GM18499 (cell line): ENCODE results near the gene LDLRAD3.

Experiments used
- ATAC-seq: cut with Tn5 transposase; IDR thresholded peaks from one replicate; pipeline ENCODE4 v1.9.1; 2021; ENCODE audit warnings: moderate number of reproducible peaks; ENCODE audit not compliant: insufficient read depth, unreplicated experiment

LDLRAD3 gene

DNA sequence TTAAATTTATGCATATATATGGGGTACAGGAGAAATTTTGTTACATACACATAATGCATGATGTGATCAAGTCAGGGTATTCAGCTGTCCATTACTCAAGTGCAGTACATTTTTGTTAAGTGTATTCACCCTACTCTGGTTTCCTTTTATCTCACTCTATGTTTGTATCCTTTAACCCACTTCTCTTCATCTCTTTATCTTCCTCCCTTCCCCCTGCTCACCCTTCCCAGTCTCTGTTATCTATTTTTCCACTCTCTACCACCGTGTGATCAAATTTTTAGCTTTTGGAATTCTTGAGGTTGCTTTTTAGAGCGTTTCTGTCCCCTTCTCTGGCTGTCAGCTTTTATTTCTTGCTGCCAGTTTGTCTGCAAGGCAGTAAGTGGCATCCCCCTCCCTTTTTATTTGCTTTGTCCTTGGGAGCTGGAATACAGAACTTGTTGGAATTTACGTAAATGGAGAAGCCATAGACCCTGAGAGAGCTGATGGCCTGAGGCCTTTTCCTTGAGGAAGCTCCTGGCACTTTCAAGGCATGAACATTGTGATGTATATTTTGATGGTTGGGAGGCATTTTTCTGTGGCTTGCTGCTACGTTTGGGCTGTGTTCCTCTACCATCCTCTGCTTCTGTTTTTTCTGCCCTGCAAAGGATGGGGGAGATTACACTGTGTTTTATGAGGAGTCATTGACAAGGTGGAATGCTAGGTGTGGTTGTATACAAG lies 148.6 kb downstream of the LDLRAD3 start:
- ATAC-seq: no peak

DNA sequence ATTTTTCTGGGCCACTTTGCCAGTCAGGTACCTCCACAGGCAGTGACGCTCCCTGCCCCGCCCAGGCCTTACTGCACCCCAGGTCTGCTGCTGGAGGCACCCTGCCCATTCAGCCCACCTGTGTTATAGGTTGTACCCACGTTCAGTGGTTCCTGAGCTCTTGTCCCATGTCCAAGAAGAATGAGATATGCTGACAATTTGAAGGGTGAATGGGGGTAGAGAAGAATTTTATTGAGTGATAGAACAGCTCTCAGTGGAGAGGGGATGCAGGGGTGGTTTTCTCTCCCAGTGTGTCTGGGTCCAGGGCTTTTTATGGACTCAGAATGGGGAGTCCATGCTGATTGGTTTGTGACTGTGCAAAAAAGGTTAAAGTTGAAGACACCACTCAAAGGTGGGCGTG lies 149.7 kb downstream of the LDLRAD3 start:
- no peak for ATAC-seq

DNA sequence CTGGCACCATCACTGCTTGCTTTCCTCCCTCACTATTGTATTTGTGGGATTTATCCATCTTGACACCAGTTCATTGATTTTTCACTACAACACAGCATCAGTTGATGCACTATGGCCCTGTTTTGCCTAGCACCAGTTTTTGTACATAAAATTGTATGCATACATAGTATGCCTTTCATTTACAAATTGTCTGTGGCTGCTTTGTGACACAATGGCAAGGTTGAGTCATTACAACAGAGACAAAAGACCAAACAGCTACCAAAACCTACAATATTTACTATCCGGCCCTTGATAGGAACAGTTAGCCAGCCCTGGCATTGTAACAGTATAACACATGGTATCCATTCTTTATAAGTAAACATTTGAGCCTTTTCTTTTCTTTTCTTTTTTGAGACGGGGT lies 150.3 kb downstream of the LDLRAD3 start:
- no peak for ATAC-seq

DNA sequence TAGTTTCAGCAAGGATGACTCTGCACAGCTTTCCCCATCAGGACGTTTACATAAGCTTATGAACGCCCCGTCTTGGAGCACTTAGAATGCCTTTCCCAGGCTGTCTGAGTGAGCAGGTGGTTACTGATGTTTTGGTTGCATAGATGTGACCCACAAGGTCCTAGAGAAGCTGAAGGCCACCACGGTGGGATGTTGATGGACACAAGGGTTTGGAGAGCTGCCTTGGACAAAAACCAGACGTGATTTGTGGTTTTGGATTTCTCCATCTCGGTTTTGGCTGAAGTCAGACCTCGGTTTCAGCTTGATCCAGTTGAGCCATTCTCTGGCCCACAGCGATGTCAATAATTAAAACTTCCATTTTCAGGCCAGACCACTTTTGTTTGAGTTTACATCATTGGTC lies 151.9 kb downstream of the LDLRAD3 start:
- no peak for ATAC-seq

DNA sequence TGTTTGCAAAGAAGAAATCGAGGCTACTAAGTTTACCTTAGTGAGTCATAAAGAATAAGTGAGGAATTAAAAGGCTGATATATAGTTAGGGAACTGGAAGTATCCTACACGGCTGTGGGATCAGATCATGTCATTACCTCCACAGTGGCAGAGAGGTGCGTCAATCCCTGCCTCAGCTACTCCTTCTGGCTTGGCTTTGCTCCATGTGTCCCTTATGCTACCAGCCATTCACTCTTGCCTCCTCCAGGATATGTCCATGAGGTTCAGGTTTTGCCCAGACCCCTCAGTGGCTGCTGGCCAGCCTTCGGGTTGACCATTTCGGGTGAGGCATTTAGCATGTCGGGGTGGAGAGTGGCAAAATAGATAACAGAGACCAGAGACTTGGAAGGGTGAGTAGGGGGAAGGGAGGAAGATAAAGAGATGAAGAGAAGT lies 153.4 kb downstream of the LDLRAD3 start:
- ATAC-seq: no peak

DNA sequence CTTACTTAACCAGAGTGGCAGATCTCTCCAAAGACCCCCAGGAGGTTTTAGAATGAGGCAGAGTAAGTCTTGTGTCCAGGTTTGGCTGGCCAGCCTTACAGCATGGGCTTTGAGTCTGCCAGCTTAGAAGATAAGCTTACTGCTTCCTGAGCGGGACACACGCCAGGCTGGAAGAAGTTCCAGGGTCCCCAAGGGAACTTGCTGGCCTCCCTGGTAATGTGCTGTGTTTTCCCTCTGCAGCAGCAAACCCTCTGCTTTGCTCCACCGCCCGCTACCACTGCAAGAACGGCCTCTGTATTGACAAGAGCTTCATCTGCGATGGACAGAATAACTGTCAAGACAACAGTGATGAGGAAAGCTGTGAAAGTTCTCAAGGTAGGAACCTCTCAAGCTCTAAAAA lies 154.2 kb downstream of the LDLRAD3 start:
- no peak for ATAC-seq

DNA sequence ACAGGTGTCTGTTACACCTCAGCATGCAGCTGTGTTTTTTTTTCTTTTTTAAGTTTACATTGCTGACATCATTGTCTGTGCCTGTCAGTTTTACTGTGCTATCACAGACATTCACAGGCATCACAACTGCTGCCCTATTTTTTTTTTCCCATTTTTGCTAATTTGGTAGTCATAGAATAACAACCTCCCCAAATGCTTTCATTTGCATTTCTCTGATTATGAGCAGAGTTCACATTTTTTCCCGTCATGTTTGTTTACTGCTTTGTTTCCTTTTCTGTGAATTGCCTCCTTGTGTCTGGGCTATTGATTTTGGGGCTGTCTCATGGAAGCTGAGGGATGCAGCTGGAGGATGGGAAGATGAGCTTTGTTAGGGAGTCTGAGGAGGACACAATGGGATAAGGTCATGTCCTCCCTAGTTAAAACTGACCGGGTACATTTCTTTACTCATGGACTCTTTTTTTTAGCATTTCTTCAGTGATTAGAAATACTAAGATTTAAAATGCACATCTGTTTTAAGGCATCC lies 155.1 kb downstream of the LDLRAD3 start:
- no peak for ATAC-seq

DNA sequence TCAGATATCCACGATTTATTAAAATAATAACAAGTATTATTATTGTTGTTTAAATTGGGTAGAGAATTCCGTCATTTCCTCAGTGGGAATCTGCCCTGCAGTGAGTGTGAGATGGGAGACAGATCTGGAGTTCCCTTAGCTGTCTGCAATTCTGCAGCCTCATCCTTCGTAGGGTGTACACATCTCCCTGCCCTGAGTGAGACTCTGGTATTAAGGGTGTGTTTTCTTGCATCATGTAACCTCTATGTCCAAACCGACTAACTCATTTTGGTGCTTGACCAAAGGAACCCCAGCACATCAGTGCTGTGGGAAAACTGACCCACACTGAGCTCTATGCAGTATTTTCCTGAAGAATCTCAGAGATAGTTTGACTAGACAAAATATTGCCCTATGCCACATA lies 157.6 kb downstream of the LDLRAD3 start:
- no peak for ATAC-seq

DNA sequence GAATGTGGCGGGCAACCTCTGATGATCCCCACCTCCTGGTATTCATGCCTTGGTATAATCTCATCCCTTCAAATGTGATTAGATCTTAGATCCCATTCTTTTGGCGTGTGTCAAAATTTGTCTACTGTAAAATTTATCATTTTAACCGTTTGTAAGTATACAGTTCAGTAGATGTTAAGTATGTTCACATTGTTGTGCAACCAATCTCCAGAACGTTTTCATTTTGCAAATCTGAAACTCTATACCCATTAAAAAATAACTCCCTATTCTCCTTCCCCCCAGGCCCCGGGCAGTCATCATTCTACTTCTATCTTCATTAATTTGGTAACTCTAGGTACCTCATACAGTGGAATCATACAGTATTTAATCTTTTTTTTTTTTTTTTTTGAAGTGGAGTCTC lies 159.0 kb downstream of the LDLRAD3 start:
- no peak for ATAC-seq

DNA sequence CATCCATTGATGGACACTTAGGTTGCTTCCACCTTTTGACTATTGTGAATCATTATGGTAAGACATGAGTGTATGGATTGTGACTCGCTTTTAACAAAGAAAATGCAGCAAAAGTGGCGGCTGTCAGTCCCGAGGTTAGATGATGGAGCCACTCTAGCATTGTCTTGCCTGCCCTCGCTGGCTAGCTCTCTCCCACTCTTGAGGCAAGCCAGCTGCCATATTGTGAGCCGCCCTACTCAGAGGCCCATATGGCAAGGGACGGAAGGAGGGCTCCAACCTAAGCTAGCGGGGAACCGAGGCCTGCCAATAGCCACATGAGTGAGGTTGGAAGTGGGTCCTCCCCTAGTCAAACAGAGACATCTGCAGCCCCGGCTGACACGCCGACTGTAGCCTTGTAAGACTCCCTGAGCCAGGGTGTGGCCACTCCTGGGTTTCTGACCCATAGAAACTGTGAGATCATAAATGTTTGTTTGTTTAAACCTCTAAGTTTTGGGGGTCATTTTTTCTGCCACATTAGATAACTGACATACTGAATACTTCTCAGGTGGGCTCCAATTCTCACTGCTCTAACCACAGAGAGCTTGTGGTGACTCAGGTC lies 160.2 kb downstream of the LDLRAD3 start:
- ATAC-seq: no peak

DNA sequence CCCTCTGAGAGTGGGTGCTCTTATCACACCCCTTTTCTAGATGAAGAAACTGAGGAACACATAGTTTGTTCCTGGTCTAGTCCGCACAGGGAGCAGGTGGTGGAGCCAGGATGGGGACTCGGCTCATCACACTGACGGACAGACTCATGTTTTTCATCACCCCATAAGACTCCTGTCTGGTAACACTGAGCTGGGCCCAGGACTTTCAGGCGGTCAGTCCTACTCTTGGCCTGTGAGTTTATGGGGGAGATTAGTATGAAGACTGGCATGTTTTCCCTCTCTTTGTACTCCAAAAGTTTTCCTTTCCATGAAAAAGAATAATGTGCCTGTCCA lies 160.8 kb downstream of the LDLRAD3 start:
- ATAC-seq: no peak

DNA sequence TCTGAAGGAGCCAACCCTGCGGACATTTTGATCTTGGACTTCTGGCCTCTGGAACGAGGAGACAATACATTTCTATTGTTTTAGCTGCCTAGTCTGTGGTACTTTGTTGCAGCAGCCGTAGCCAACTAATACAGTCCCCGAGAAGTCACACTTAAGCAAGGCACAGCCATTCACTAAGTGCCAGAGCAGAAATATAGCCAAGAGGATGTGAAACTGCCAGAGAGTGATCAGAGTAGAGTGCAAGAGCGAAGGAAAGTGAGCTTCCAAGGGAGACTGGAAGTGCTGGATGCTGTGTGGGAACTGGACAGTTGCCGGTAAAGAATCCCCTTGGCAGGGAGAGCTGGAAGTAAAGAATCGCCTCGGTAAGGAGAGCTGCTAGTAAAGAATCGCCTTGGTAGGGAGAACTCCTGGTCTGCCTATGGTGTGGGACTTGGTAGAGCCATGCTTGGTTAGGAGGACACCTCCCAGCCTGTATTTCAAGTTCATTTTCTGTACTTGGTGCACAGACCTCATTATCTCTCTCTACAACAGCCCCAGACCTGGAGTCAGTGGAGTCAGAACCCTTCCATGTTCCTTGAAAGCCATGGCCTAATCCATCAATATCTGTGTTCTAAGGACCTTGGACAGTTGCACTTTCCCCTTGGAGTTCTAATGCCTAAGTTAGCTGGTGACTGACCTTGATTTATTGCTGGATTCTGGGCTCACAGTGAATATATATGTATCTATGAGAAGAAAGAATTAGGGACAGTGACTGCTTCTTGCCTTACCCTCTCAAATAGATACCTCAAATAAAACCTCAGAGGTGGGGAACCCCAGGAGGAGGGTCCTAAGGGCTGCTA lies 162.1 kb downstream of the LDLRAD3 start:
- ATAC-seq: no peak

DNA sequence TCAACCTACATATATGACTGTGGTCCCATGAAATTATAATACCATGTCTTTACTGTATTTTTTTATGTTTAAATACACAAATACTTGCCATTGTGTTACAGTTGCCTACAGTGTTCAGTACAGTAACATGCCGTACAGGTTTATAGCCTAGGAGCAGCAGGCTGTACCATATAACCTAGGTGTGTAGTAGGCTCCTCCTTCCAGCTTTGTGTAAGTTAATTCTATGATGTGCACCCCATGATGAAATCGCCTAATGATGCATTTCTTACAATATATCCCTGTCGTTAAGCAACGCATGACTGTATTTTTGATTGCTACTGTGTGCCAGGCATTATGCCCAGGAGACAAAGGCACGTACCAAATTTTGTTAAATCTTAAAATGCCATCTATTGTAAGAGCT lies 163.7 kb downstream of the LDLRAD3 start:
- no peak for ATAC-seq

DNA sequence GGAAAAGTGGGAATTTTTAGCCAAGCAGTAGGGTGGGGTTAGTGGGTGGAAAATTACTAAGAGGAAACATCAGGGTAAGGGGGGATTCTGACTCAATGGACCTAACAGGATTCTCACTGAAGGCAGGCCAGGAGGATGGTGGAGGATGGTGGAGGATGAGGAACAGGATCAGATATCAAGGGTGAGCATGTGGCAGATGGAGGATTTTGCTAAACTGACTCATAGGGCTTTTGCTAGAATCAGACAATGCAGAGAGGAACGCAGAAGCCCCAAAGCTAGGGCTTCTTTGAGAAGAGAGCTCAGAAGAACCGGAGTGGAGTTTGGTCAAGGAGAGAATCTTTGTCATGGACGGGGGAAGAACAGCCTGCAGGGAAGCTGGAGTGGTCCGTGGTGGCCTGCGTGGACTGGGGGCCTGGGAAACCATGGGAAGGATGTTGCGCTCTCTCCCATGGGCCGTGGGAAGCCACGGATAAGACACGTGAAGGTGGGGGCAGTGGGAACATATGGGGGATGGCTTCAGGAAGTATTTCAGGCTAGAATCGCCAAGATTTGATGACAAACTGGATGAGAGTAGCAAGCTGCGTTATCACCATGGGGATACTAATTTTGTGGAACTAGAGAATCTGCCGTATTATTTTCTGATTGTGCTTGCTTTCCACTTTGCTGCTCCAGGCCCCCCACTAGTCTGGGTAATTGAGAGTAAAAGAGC lies 165.2 kb downstream of the LDLRAD3 start:
- no peak for ATAC-seq

DNA sequence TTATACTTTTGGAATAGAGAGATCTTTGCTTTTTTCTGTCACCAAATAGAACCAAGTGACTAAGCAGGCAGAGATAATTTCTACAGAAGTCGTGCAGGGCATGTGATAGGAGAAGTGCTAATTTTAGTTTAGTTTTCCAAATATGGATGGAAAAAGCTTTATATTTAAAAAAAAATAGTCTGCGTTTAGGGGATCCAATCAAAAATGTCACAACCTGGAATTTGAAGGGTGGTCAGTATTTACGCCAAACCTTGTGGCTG lies 165.7 kb downstream of the LDLRAD3 start:
- no peak for ATAC-seq

DNA sequence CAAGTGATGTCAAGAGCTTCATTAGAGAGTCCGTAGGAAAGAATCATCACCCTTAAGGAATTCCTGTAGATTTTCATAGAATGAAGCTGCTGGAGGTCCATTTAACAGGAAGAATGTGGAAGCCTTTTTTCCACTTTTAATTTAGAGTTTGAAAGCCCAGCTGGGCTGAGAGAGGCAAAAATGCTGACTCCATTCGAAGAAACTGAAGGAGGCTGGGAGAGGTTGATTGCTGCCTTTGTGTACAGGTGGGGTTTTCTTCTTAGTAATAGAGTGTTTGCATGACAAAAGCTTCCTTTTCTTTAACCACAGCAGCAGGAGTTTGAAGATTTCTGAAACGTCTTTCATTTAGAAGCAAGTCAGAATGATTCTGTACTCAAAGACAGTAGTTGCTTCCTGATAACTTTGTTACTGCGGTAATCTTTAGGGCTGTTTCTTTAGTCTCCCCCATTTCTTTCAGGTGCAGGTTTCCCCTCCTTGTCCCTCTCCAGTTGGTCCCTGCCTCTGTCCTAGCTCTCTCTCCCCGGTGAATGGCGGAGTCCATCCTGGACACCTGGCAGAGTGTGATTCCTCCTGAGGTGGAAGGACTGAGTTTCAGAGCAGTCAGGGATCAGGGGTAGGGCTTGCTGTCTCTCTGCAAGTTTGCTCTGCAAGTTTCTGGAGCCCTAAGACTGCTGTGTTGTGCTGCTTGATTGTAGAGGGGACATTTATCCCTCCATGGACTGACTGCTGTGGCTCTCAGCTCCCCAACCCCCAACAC lies 166.2 kb downstream of the LDLRAD3 start:
- ATAC-seq: no peak

DNA sequence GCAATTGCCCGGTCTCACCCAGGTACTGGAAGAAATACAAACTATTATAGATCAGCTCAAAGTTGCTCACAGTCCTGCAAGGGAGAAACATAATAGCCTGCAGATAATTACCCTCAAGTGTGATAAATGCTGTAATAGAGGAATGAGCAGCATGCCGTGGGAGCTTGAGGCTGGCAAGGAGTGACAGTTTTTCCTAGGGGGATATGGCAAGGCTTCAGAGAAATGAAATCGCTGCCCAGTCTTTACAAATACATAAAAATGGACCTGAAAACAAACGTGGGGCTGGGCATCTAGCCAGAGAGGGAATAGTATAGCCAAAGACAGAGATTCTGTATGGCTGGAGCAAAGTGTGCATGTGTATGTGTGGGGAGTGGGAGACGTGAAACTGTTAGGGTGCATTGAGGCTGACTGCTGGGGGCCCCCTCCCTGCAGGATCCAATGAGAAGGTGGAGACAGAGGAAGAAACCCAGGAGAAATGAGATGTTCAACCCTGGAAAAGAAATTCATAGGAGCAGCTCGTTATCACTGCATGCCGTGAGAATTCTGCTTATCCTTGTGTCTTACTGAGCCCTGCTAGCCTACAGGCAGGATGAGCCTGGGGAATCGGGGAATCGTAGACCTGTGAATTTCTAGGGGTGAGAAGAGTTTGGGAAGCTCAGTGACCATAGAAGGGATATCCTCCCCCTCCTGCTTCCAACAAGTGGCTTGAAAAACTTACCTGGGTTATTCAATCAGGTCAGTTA lies 167.0 kb downstream of the LDLRAD3 start:
- no peak for ATAC-seq

DNA sequence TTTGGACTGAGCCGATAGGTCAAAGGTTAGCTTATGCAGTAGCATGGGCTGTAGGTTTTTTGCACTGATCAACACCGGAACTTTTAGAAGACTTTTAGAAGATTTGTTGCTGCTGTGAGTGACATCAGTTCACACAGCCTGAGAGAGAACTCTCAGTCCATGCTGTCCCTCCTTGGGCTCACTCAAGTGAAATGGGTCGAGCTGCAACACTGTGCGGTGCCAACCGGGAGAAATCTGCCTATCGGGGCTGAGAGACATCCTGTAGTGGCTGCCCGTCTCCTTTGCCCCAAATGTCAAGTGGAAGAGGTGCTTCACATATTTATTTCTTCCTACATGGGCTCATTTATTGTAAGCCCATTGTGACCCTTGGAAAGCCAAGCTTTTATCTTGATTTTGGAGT lies 170.2 kb downstream of the LDLRAD3 start:
- no peak for ATAC-seq

DNA sequence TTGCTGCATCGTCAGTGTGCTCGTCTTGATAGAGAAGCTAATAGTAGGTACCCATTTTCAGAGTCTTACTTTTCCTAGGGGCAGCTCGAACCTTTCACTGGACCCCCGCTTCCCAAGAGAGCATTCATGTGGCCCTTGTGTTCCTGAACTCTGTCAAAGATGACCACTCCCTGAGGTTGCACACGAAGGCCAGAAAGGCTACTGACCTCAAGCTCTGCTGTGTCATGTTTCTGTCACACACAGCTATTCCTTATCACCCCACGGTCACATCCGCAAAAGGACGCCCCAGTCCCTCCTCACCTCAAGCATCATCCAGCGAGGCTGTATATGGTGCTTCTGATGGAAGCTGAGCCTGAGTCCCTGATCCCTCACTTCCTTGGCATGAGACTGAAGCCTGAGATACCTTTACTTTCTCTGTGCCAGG lies 171.5 kb downstream of the LDLRAD3 start:
- no peak for ATAC-seq

DNA sequence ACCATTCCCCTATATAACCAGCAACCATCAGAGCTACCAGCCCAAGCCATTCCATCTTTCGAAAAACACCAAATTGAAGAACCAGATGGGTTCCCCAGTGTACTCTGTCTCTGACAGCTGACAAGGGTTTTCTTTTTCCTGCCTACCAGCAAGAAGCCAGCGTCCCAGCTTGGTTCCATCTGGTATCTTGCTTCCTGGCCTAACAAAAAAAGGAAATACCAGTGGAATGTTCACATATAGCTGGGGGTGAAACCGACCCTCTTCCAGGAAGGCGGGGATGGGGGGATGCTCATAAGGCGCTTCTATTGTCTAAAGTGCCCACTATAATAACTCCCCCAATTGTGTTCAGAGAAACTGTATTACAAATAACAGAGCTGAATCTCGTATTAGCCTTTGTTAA lies 172.3 kb downstream of the LDLRAD3 start:
- no peak for ATAC-seq
